Activated T-helper 1 cell treated with Interleukin-2 at 50 U/mL for 16 hours (primary cell): ENCODE results near the gene COL4A2.
"Not testable (repeated sequence)": the region's sequence is repeated elsewhere in the genome, so short reads cannot be mapped to it uniquely, and the experiment has no call there.

Source experiments
- DNase-seq: peaks from one replicate; pipeline ENCODE4 v3.0.0-alpha.2; 2020; ENCODE audit warnings: low read depth

The COL4A2 gene

DNA sequence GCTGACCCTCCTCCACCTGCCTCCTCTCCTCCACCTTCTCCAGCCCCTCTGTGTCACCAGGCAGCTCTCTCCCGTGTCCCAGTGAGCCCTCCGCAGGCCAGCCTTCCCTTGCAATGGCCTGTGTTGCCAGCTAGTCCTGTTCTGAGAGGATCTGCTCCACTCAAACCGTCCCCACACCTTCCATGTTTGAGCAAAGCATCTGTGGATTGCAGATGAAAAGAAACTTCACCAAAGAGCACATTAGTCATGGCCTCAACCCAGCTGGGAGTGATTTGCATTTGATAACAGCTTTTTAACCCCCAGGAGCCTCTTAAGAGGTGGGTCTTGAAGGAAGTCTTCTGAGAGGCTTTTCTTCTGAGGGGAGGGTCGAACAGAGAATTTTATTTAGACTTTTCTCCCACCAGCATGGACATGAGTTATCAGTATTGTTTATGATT lies 72.8 kb downstream of the COL4A2 start:
- no peak for DNase-seq

- DNase-seq, result no peak
These were observed 73.4 kb downstream of the COL4A2 start for GRCh38 chr13:110380359-110381028.

GRCh38 chr13:110381029-110381360 lies 73.9 kb downstream of the COL4A2 start:
- no peak for DNase-seq

DNA sequence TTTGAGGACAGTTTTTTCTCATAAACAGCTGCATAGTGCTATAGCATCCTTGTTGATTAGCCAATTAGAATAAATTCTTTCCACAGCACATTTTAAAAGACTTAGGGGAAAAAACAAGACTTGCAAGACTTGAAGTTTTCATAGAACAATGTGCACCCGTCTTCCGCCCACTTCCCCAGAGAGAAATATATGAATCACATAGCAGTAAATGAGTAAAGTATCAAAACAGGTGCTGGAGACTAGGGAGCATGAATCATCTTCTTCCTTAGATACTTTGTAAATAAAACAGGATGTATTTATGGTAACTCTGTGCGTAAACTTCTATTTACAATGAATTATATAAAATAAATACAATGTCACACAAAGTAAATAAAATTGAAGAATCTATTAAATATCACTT lies 75.1 kb downstream of the COL4A2 start:
- no peak for DNase-seq

DNA sequence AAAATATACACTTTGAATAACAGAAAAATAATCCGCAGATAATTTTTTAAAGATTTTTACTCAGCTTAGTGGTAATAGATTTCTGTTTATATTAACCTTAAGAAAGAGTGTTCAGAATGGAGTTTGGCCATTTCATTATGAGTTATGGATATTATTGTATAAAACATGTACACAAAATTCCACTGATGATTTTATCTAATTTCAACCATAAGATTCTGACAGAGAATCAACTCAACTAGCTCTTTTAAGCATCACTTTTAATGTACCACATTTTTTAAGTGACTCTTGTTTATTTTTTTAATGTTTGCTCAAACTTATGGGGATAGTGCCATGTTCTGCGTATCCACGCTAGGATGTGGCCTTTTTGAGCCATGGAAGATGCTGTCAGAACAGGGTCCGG lies 75.7 kb downstream of the COL4A2 start:
- DNase-seq, result no peak

DNA sequence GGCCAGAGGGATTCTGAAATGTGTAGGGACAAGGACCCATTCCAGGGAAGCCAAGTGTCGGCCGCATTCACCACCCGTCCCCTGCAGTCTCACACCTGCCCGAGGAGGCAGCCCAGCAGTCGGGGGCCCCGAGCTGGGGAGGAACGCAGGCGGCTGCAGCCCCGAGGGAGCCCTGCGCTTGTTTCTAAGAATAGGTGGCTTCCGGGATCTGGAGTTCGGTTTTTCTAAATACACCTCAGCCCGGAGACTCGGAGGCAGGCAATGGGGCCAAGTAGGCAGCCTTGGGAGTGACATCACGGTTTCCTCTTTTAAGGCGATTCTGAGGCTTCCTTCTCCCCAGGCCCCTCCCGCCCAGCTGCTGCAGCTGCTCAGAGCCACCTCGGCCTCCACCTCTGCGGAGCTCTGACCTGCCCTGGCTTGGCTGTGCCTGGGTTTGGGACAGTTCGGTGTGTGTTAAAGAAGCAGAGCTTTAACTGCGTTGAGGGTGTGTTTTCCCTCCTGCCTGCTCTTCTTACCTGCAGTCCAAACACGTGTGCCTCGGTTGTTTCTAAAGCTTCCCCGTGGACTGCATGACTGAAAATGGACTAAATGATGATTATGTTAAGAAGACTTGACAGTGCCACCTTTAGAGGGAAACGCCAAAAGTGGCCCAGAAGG lies 80.5 kb downstream of the COL4A2 start:
- DNase-seq, result no peak

DNA sequence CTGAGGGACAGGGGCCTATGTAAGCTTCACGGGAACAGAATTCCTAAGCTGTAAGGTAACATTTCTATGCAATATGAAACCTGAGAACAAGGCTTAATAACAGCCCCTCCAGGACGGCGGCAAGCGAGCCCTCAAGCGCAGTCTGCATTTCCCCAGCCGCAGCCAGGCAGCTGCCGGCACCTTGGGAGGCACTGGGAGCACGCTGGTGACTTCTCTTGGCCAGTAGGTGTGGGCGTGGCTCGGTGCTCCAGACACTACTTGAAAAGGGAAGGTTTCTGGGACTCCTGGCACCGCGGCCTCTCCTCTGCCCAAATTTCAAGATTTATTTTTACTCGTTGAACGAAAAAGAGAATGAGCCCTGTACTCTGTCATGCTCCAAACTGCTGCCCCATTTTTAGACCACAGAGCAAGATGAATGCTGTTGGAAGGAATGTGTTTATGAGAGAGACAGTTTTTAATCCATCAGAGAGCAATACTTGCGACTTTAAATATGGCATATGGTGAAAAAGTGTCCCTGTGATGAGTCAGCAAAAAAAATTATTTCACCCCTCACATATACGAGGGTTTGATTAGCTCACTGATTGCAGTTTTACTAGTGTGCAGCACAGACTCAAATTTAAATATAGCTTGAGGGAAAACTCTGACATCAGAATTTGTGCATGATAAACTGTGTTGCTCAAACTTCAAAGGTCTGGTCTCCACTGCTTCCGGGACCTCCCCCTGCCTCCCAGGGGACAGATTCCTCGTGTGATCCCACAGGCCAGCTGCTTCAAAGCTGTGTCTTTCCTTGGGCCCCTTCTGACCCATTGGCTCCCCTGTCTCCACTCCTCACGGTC lies 81.2 kb downstream of the COL4A2 start:
- no peak for DNase-seq

DNA sequence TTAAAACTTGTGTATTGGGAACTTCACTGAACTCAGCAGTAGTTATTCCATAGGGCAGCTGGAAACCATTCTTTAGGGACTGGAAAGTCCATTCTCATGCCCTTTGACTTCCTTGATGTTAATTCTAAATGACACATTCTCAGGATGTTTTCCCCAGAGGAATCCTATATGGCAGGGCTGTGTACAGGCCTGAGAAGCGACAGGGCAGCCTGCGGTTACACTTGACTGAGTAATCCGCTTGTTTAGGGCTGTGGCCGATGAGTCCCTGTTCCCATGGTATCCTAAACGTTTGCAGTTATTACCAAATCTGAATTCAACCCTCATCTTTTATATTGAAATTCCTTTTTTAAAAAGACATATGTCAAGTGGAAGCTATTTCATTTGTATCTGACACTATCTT lies 83.5 kb downstream of the COL4A2 start:
- DNase-seq, result no peak

DNA sequence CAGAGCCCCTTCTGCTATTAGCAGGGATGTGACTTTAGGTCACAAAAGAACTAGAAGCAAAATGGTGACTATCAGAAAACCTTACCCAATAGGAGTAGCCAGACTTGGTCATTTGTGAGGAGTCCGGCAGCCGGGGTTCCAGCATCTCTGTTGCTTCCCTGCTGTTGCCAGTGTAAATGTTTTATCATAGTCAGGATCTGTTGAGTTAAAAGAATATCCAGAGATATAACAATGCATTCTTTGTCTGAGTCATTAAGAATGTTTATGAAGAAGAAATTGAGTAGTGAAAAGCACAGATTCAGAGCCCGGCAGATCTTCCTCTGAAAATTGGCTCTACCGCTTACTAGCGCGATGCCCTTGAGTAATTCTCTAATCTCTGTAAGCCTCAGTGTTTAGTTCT lies 84.2 kb downstream of the COL4A2 start:
- no peak for DNase-seq

DNA sequence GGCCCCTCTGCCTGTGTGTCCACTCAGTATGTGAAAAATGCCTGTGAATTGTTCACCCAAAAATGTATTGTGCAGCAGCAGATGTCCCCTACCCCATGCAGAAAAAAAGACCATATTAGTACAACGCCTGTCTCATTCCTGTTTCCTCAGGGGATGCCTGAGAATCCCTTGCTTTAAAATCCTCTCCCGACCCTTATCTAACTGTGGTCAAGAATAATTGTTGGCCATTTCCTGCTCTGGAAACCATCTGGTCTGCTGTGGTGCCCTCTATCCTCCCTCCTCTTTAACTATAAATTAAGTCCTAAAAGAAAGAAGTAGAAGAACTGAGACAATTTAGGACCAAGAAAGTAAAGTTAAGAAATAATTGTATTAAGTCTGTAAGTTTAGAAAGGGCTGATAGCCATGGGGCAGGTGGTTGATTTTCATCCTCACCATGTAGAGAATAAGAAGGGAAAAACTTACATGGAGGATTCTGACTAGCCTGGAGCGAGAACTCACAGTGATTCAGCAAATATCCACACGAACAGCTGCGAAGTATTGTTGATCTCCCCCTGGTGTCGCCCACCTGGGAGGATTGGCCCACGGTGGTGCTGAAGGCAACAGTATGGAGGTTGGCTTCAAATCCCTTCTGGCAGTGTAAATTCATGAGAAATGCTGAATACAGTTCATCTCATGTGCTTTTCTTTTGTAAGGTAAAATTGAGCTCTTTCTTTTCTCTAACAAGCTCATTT lies 85.6 kb downstream of the COL4A2 start:
- DNase-seq, result no peak

GRCh38 chr13:110393761-110394160 lies 86.7 kb downstream of the COL4A2 start:
- no peak for DNase-seq

DNA sequence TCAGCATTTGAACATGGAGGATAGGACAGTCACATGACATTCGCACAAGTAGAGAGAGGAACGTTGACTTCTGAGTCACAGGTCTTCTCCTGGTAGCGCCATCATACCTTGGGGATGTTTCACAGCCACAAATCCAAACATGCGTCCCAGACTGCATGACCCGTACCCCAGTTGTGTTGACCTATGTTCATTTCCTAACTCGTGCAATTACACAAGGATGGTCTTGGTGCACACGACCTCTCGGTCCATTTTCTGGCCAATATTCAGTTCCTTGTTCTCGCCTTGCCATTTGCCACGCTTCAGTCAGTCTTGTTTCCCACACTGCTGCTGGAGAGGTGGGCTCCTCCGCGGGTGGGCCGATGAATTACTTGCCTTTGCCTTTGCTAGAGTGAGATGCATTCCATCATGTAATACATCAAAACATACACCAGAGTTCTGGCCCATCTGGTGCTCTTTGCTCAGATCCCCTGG lies 87.3 kb downstream of the COL4A2 start:
- DNase-seq, result no peak

DNA sequence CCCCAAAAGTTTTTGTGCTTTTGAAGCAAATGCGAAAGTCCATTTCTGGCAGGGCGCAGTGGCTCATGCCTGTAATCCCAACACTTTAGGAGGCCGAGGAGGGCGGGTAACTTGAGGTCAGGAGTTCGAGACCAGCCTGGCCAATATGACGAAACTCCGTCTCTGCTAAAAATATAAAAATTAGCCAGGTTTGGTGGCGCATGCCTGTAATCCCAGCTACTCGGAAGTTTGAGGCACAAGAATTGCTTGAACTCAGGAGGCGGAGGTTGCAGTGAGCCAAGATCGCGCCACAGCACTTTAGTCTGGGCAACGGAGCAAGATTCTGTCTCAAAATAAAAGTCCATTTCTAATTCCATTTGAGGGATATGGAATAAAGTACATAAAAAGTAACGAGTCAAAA lies 88.5 kb downstream of the COL4A2 start:
- not testable (repeated sequence) for DNase-seq

DNA sequence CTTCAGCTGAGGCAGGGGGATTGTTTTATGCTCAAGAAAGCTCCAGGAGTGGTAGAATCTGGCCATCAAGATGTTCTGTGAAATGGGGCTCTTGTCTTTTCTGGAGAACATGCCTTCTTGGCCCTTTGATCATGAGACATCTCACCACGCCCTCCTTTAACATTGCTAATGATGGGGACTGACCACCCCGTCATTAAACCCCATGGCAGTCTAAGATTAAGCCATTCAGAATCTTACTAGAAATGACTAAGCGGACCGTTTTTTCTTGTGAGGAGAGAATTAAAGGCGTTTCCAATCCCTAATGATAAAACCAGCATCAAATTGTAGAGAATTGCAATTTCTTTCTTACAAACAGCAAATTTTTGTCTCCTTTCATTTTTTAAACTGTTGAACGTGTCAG lies 89.4 kb downstream of the COL4A2 start:
- DNase-seq, result no peak

DNA sequence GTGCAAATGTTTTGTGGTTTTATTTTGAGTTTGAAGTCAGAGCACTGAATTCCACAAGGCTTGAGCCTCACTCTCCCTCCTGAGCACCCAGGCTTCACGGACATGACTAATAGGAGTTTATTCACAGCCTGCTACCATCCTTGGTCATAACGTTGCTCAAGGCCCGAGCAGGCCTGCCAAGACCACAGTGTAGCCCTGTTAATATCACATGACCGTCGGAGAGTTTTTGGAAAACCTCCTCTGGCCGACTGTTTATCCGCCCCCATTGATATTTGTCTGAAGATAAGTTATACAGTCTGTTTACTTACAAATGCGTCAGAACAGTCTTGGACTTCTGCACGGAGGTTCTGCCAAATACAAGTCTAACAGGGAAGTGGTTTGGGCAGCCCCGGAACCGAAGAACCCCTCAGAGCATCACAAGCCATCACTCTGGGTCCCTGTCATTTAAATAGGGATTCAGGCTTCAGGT lies 89.9 kb downstream of the COL4A2 start:
- no peak for DNase-seq

GRCh38 chr13:110397436-110398115 lies 90.5 kb downstream of the COL4A2 start:
- no peak for DNase-seq

- DNase-seq, result no peak
These were observed 91.8 kb downstream of the COL4A2 start for GRCh38 chr13:110398564-110399507.

DNA sequence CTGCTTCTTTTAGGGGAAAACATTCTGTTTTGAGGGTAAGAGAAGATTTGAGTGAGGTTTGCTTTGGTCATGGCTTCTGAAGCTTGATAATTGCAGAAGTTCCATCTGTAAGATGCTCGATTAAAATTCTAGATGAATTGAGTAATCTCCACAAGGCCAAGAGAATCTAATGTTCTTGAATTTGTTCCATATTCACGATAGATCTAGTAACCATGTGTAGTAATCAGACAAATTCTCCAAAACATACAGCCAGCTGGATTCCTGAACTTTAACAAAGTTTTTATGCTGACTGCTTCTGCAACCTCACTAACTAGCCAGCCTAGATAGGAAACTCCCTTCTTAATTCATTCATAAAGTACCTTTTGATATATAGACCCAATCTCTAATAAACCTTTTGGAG lies 92.7 kb downstream of the COL4A2 start:
- no peak for DNase-seq

- no peak for DNase-seq
These were observed 93.9 kb downstream of the COL4A2 start for GRCh38 chr13:110400786-110401533.
